Brain microvascular endothelial cell (primary cell): Measurements from ENCODE around the gene VWDE.
A peak's percentile ranks its signal among the peaks of the same experiment; 100 is the strongest.

Experiments
- DNase-seq: peaks from one replicate; pipeline ENCODE4 v3.0.0-alpha.2; 2020
- H3K27ac ChIP-seq: fragments of 250-450 bp; sonication (Bioruptor Pico); 2 replicates; pipeline ENCODE4 v1.5.1; 2020; ENCODE audit warnings: mild to moderate bottlenecking, moderate library complexity
- H3K27me3 ChIP-seq: fragments of 250-450 bp; sonication (Bioruptor Pico); replicated peaks from 2 replicates; pipeline ENCODE4 v1.5.1; 2020; ENCODE audit warnings: mild to moderate bottlenecking
- H3K36me3 ChIP-seq: fragments of 250-450 bp; sonication (Bioruptor Pico); replicated peaks from 2 replicates; pipeline ENCODE4 v1.5.1; 2020; ENCODE audit warnings: mild to moderate bottlenecking
- H3K4me3 ChIP-seq: 2 replicates; pipeline ENCODE4 v1.5.1; 2011; ENCODE audit warnings: low read depth, mild to moderate bottlenecking, control low read depth, low read length, moderate library complexity
- CTCF ChIP-seq: IDR thresholded peaks from 2 replicates; pipeline ENCODE4 v1.5.1; 2011; ENCODE audit warnings: low read depth, mild to moderate bottlenecking, moderate library complexity, low read length, control low read depth, inconsistent platforms; ENCODE audit errors: missing control alignments
- in situ Hi-C: cut with HindIII; loops from 2 replicates; pipeline ENCODE4 v1.10.0; 2017; ENCODE audit warnings: low sequenced_read_pairs, low pct_ligation_motif_present

The VWDE gene

GRCh38 chr7:12322903-12323300 lies 80.8 kb downstream of the VWDE start:
- no peak for TF ChIP-seq CTCF
- no peaks in the 10 kb centered on the region for H3K27me3 ChIP-seq
- no peak overlapping the region for H3K4me3 ChIP-seq
- H3K36me3 ChIP-seq, result no peaks in the 10 kb centered on the region
- DNase-seq, result no peak
- no peak overlapping the region for H3K27ac ChIP-seq
- in situ Hi-C loops, result no loop called here

GRCh38 chr7:12322284-12322902 lies 81.3 kb downstream of the VWDE start:
- H3K36me3 ChIP-seq, result no peaks in the 10 kb centered on the region
- no peak overlapping the region for H3K4me3 ChIP-seq
- in situ Hi-C loops, result no loop called here
- TF ChIP-seq CTCF, result peak; percentile 48
- H3K27me3 ChIP-seq, result no peaks in the 10 kb centered on the region
- H3K27ac ChIP-seq, result no peak overlapping the region
- DNase-seq, result peak; percentile 14

DNA sequence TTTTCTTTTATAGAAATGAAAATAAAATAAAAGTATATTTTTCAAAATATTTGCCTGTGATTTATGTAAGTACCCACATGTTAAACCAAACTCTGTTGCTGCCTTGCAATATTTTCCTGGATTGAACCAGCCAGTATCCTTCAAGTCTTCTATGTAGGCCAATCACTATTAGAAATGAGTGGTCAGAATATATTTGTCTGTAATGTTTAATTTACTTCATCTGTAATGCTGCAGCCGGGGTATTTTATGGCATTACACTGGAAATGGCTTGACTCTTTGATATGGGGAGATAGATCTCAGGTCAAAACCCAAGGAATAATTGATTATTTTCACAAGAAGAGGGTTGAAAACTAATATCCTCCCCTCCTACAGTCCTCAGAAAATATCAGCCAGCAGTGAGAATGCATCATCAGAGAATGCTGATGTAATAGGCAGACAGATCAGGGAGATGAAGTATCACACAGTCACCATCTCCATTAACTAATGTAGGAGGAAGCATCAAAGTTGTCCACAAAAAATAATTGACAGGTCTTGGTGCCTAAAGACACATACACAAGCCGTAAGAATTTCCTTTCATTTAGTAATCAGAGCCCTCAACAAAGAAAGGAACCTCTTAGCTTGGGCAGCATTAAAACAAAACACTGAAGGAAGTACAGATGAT lies 82.5 kb downstream of the VWDE start:
- H3K36me3 ChIP-seq, result no peaks in the 10 kb centered on the region
- in situ Hi-C loops, result no loop called here
- DNase-seq, result no peak
- no peak for TF ChIP-seq CTCF
- H3K4me3 ChIP-seq, result no peak overlapping the region
- H3K27me3 ChIP-seq, result no peaks in the 10 kb centered on the region
- no peak overlapping the region for H3K27ac ChIP-seq

- in situ Hi-C loops, result no loop called here
- Histone ChIP-seq H3K4me3 (no peak overlapping the region), H3K36me3 (no peaks in the 10 kb centered on the region), H3K27me3 (no peaks in the 10 kb centered on the region), H3K27ac (no peak overlapping the region)
- no peak for DNase-seq
- no peak for TF ChIP-seq CTCF
Measured at GRCh38 chr7:12320241-12320986, 83.3 kb downstream of the VWDE start.

DNA sequence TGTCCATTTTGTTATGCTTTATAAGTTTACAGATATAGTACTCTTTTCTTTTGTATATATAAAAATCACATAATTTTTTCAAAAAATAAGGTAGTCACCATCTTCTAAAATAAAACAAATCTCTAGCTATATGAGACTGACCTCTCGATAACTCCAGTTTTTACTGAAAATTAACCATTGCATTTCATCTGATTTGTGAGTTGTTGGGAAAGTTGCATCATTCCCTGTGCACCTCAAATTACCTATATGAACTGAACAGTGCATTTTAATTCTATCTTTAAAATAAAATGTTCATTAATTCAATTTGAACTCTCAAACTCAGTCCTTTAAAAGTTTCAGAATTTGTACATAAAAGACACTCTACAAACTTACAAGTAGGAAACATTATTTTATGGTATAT lies 86.0 kb downstream of the VWDE start:
- Histone ChIP-seq H3K27ac (no peak overlapping the region), H3K4me3 (no peak overlapping the region), H3K36me3 (no peaks in the 10 kb centered on the region), H3K27me3 (no peaks in the 10 kb centered on the region)
- DNase-seq, result no peak
- no peak for TF ChIP-seq CTCF
- in situ Hi-C loops, result no loop called here
